DMS114 treated with DMSO at 0.1 percent for 48 hours (cell line): ENCODE results near the gene ZRANB3.
"Not testable (repeated sequence)": the region's sequence is repeated elsewhere in the genome, so short reads cannot be mapped to it uniquely, and the experiment has no call there.

Source experiments
- DNase-seq: peaks from one replicate; lab custom pipeline; 2025; ENCODE audit not compliant: unreplicated experiment; lab: John Stamatoyannopoulos, UW

Gene ZRANB3

GRCh38 chr2:135144343-135144742 is 386.7 kb downstream of the ZRANB3 start:
- no peak for DNase-seq

- no peak for DNase-seq
Measured at GRCh38 chr2:135142323-135142722, 388.7 kb downstream of the ZRANB3 start.

- DNase-seq, result no peak
Measured at GRCh38 chr2:135140606-135141005, 390.4 kb downstream of the ZRANB3 start.

DNA sequence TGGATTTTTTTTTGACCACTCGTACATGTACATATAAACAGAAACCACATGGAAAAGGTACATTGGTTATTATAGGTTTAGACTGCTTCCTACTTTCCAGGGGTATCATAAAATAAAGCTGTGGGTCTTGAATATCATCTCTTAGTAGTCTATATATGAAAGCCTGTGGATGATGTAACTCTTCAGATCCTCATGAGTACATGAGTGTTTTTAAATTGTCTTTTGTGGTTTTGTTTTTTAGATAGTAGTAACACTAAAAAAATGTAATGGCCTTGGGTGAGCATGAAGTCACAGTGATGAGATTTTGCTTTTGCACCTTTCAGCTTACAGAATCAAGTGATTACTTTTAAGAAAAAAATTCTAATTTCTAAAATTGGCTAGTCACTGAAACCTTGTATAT is 398.7 kb downstream of the ZRANB3 start:
- no peak for DNase-seq

GRCh38 chr2:135130751-135131150 is 400.3 kb downstream of the ZRANB3 start:
- no peak for DNase-seq

DNA sequence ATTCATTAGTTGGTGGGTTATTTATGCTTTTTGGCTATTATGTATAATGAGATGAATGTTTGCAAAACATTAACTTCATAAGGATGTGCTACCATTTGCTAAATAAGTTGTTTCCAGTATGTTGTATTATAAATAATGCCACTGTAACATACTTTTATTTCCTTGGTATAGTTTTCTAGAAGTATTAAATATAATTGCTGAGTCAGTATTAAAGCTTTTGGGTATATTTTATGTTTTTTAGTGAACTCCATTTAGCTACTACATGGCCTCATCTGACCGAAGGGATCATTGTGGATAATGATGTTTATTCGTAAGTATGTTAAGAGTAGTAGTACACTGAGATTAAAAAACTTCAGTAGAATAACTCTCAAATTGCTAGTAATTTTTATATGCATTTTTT is 405.1 kb downstream of the ZRANB3 start:
- no peak for DNase-seq

GRCh38 chr2:135124924-135125886 is 405.8 kb downstream of the ZRANB3 start:
- DNase-seq, result no peak

GRCh38 chr2:135121658-135122039 is 409.4 kb downstream of the ZRANB3 start:
- DNase-seq, result not testable (repeated sequence)

DNA sequence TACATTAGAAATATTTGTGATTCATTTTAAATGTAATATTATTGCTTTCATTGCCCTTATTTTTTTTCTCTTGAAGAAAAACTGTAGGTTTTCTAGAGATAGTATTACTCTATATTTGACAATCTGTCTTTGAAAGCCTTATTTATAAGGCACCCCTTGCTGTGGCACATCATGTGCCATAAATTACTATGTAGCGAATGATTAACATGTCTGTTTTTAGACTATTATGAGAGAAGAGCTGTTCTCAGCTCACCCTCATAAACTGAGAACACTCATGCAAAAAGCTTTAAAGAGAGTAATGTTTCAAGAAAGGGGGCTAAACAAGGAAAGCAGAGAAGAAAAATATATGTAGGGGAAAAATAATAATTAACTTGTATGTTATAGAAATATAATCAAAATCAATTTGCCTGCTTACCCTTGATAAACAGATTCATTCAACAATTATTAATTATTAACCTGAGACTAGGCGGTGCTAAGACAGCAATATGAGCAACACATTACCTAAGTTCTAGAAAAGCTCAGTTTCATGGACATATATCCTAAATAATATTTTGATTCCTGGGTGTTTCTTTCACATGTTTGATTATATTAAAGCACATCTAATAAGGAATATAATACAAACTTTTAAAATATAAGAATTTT is 409.9 kb downstream of the ZRANB3 start:
- DNase-seq, result no peak

DNA sequence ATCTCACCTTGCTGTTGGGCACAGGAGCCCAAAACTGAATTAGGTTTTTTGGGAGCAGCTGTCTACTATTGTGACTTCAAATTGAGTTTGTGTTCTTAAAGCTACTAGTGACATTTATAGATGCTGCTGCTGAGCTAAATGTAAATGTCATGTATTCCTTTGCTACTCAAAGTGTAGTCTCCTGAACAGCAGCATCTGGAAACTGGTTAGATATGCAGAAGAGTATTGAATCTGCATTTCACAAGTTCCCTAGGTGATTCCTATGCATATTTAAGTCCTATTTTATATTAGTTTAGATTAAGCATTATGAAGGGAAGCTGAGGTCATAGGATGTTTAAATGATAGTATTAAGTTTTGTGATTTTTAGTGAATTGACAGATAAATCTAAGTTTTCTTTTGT is 411.4 kb downstream of the ZRANB3 start:
- no peak for DNase-seq

- DNase-seq, result no peak
Measured at GRCh38 chr2:135113322-135113721, 417.7 kb downstream of the ZRANB3 start.

GRCh38 chr2:135105513-135106316 is 425.3 kb downstream of the ZRANB3 start:
- not testable (repeated sequence) for DNase-seq

- DNase-seq, result no peak
Measured at GRCh38 chr2:135103843-135104242, 427.2 kb downstream of the ZRANB3 start.

DNA sequence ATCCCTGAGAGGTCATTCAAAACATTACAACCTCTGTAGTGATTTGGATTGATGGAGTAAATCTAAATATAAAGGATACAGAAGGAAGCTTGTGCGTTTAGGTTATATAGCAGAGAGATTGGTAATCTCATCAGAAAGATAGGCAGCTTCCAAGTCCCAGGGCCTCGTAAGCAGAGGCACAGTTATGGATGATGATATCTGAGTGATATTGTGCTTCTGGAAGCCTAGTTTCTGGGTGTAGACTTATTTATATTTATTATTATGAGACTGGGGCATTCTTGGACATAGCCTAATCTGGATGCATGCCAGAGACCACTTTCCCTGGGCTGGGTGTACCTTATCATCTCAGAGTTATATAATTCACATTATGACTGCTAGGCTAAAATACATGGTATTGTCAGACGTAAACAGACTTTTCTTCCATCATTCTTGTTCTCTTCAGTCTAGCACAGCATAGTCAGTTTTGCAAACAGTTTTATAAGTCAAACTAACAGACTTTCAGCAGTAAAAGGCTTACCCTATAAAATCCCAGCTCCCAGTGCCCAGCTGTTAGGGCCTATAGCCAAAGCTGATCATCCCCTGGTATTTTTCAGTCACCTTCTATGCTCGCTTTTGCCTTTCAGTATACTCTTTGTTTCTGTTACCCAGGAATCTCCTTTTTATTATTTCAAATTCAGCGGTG is 431.1 kb downstream of the ZRANB3 start:
- no peak for DNase-seq

- no peak for DNase-seq
Measured at GRCh38 chr2:135097532-135098231, 433.3 kb downstream of the ZRANB3 start.

DNA sequence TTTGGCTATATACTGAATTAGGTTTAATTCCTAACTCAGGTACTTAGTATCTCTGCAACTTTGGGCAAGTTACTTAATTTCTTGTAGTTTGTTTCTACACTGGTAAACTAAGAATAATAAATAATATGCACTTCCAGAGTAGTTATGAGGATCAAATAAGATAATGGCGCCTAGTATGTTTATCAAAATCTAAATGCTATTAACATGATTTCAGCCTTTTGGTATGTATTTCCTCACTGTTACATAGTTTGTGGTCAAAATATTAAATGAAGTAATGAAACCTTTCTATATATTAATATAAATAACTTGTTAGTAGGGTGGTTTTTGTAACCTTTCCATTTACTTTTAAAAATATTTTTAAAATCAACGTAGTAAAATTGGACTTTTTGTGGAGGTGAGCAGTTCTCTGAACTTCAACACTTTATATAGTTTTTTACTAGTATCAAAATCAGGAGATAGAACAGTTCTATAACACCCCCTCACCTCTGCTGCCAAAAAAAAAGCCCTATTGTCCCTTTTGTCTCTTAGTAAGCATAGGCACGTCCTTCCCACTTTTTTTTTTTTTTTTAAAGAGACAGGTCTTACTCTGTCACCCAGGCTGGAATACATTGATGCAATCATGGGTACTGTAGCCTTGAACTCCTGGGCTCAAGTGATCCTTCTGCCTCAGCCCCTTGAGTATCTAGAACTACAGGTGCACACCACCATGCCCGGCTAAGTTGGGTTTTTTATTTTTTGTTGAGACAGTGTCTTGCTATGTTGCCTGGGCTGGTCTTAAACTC is 434.2 kb downstream of the ZRANB3 start:
- no peak for DNase-seq

- no peak for DNase-seq
Measured at GRCh38 chr2:135095591-135095990, 435.4 kb downstream of the ZRANB3 start.

- DNase-seq, result no peak
Measured at GRCh38 chr2:135094508-135094907, 436.5 kb downstream of the ZRANB3 start.

- no peak for DNase-seq
Measured at GRCh38 chr2:135093670-135094330, 437.2 kb downstream of the ZRANB3 start.
